Measurements from ENCODE around the gene SLK. TPM values are rescaled to one million over a fixed set of nuclear protein-coding genes. Genes with fewer than 3 reads are reported as not detected.

Gene SLK
- total RNA-seq, 1 donor from 2014 or later, result 27.5 TPM

DNA sequence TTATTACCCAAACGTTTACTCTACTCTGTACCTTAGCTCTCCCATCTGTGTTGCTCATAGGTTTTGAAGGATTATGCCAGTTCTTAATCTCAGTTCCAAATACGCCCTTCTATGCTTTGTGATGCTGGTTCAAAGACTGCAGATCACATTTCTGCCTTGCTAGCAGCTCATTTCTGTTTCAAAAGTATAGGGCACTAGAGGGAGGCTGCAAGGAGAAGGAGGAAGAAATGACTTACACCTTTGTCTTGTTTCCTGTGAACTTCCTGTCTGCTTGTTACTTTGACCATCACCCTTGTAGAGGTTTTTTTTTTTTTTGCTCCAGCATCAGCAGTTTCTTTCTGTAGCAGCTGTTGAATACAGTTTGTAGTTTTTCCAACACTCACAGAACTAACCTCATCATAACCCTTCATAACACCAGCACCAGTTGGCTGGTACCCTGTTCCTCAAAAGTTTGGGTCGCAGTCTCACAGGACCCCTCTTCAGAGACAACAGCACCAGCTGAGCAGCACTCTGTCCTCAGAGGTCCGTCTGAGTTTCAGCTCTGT is 16.5 kb downstream of the SLK start:
- peaks cover 50% of the 10 kb centered on the region for H4K20me1 ChIP-seq (ENCODE audit: insufficient read depth, low read length)
- no peaks in the 10 kb centered on the region for H3K9me3 ChIP-seq (ENCODE audit: insufficient read depth, low read depth, low read length)
- Mint-ChIP-seq H3K4me1 (ENCODE audit: low read depth, unreplicated experiment) (peaks cover 8% of the 10 kb centered on the region), H3K27me3 (ENCODE audit: low read depth, unreplicated experiment) (no peaks in the 10 kb centered on the region), H3K36me3 (ENCODE audit: low read depth, unreplicated experiment) (no peaks in the 10 kb centered on the region), H3K4me3 (ENCODE audit: unreplicated experiment) (no peak overlapping the region), H3K9me3 (ENCODE audit: unreplicated experiment) (no peaks in the 10 kb centered on the region), H3K27ac (ENCODE audit: unreplicated experiment) (no peak overlapping the region)
- no peak overlapping the region for H3K27ac ChIP-seq (ENCODE audit: low read depth, low read length)
- H3K79me2 ChIP-seq (ENCODE audit: insufficient read depth, low read length), result peaks cover 96% of the 10 kb centered on the region
- DNase-seq (ENCODE audit: low read depth), result no peak
- H3K27me3 ChIP-seq (ENCODE audit: insufficient read depth, low read length), result no peaks in the 10 kb centered on the region
- no peak overlapping the region for H3K4me2 ChIP-seq (ENCODE audit: low read length)
- no peak overlapping the region for H3K4me3 ChIP-seq (ENCODE audit: insufficient read depth, low read depth, low read length)
- TF ChIP-seq, protein P1, sequence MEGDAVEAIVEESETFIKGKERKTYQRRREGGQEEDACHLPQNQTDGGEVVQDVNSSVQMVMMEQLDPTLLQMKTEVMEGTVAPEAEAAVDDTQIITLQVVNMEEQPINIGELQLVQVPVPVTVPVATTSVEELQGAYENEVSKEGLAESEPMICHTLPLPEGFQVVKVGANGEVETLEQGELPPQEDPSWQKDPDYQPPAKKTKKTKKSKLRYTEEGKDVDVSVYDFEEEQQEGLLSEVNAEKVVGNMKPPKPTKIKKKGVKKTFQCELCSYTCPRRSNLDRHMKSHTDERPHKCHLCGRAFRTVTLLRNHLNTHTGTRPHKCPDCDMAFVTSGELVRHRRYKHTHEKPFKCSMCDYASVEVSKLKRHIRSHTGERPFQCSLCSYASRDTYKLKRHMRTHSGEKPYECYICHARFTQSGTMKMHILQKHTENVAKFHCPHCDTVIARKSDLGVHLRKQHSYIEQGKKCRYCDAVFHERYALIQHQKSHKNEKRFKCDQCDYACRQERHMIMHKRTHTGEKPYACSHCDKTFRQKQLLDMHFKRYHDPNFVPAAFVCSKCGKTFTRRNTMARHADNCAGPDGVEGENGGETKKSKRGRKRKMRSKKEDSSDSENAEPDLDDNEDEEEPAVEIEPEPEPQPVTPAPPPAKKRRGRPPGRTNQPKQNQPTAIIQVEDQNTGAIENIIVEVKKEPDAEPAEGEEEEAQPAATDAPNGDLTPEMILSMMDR (IDR thresholded peaks at IDR 0.05; ENCODE audit: insufficient read depth, low read depth, low read length), result no peak
- TF ChIP-seq EZH2 (IDR thresholded peaks at IDR 0.05; ENCODE audit: insufficient read depth, low read length), result no peak
- peak; percentile 23 for FAIRE-seq
- H3K9ac ChIP-seq (ENCODE audit: low read length), result no peak overlapping the region
- H3K36me3 ChIP-seq (ENCODE audit: insufficient read depth, low read length), result no peaks in the 10 kb centered on the region
- no peak overlapping the region for H2AFZ ChIP-seq (ENCODE audit: low read depth, low read length)
- H3K4me1 ChIP-seq (ENCODE audit: insufficient read depth, low read length), result no peaks in the 10 kb centered on the region

DNA sequence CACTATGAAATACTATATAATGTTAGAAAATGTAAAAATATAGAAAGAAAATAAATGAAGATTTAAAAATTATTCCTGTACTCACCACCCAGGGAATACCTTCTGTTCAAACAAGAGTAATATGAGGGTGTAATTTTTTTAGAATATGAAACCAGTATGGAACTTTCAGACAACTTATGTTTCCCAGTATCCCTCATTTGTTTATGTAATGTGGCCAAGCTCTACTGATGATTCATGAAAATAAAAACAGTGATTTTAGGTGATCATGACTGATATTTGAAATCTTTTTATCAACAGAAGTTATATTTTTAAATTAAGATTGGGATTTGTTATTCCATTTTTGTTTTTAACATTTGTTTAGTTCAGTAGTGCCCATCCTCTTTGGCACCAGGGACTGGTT is 18.8 kb downstream of the SLK start:
- Histone ChIP-seq H3K27me3 (ENCODE audit: insufficient read depth, low read length) (no peaks in the 10 kb centered on the region), H3K4me2 (ENCODE audit: low read length) (no peak overlapping the region), H3K27ac (ENCODE audit: low read depth, low read length) (no peak overlapping the region), H3K9ac (ENCODE audit: low read length) (no peak overlapping the region), H3K9me3 (ENCODE audit: insufficient read depth, low read depth, low read length) (no peaks in the 10 kb centered on the region), H3K36me3 (ENCODE audit: insufficient read depth, low read length) (no peaks in the 10 kb centered on the region), H2AFZ (ENCODE audit: low read depth, low read length) (no peak overlapping the region), H3K79me2 (ENCODE audit: insufficient read depth, low read length) (peaks cover 89% of the 10 kb centered on the region), H3K4me1 (ENCODE audit: insufficient read depth, low read length) (no peaks in the 10 kb centered on the region), H4K20me1 (ENCODE audit: insufficient read depth, low read length) (peaks cover 51% of the 10 kb centered on the region), H3K4me3 (ENCODE audit: insufficient read depth, low read depth, low read length) (no peak overlapping the region)
- Mint-ChIP-seq H3K36me3 (ENCODE audit: low read depth, unreplicated experiment) (no peaks in the 10 kb centered on the region), H3K4me1 (ENCODE audit: low read depth, unreplicated experiment) (peaks cover 13% of the 10 kb centered on the region), H3K27ac (ENCODE audit: unreplicated experiment) (no peak overlapping the region), H3K9me3 (ENCODE audit: unreplicated experiment) (no peaks in the 10 kb centered on the region), H3K27me3 (ENCODE audit: low read depth, unreplicated experiment) (no peaks in the 10 kb centered on the region), H3K4me3 (ENCODE audit: unreplicated experiment) (no peak overlapping the region)
- DNase-seq (ENCODE audit: low read depth), result no peak
- TF ChIP-seq, protein P1 (IDR thresholded peaks at IDR 0.05; ENCODE audit: insufficient read depth, low read depth, low read length), result no peak
- TF ChIP-seq EZH2 (IDR thresholded peaks at IDR 0.05; ENCODE audit: insufficient read depth, low read length), result no peak
- FAIRE-seq, result no peak

DNA sequence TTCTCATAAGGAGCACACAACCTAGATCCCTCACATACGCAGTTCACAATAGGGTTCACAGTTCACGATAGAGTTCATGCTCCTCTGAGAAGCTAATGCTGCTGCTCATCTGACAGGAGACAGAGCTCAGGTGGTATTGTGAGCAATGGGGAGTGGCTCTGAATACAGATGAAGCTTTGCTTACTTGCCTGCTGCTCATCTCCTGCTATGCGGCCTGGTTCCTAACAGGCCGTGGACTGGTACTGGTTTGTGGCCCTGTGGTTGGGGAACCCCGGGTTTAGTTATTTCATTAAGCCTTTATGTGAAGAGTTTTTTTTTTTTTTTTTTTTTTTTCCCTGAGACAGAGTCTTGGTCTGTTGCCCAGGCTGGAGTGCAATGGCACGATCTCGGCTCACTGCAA is 19.4 kb downstream of the SLK start:
- H4K20me1 ChIP-seq (ENCODE audit: insufficient read depth, low read length), result peaks cover 49% of the 10 kb centered on the region
- no peaks in the 10 kb centered on the region for H3K9me3 Mint-ChIP-seq (ENCODE audit: unreplicated experiment)
- FAIRE-seq, result no peak
- H3K27ac Mint-ChIP-seq (ENCODE audit: unreplicated experiment), result no peak overlapping the region
- H3K4me3 Mint-ChIP-seq (ENCODE audit: unreplicated experiment), result no peak overlapping the region
- H3K27me3 ChIP-seq (ENCODE audit: insufficient read depth, low read length), result no peaks in the 10 kb centered on the region
- no peak overlapping the region for H2AFZ ChIP-seq (ENCODE audit: low read depth, low read length)
- no peaks in the 10 kb centered on the region for H3K36me3 ChIP-seq (ENCODE audit: insufficient read depth, low read length)
- no peaks in the 10 kb centered on the region for H3K27me3 Mint-ChIP-seq (ENCODE audit: low read depth, unreplicated experiment)
- DNase-seq (ENCODE audit: low read depth), result no peak
- no peak overlapping the region for H3K9ac ChIP-seq (ENCODE audit: low read length)
- no peak for TF ChIP-seq EZH2 (IDR thresholded peaks at IDR 0.05; ENCODE audit: insufficient read depth, low read length)
- TF ChIP-seq, protein P1 (IDR thresholded peaks at IDR 0.05; ENCODE audit: insufficient read depth, low read depth, low read length), result no peak
- no peak overlapping the region for H3K4me2 ChIP-seq (ENCODE audit: low read length)
- H3K4me1 ChIP-seq (ENCODE audit: insufficient read depth, low read length), result no peaks in the 10 kb centered on the region
- H3K4me1 Mint-ChIP-seq (ENCODE audit: low read depth, unreplicated experiment), result peaks cover 13% of the 10 kb centered on the region
- H3K9me3 ChIP-seq (ENCODE audit: insufficient read depth, low read depth, low read length), result no peaks in the 10 kb centered on the region
- no peaks in the 10 kb centered on the region for H3K36me3 Mint-ChIP-seq (ENCODE audit: low read depth, unreplicated experiment)
- no peak overlapping the region for H3K4me3 ChIP-seq (ENCODE audit: insufficient read depth, low read depth, low read length)
- peaks cover 83% of the 10 kb centered on the region for H3K79me2 ChIP-seq (ENCODE audit: insufficient read depth, low read length)
- H3K27ac ChIP-seq (ENCODE audit: low read depth, low read length), result no peak overlapping the region
